Mucosa of rectum (tissue), 2 donors: ENCODE data around the gene MASP1.

Experiments
- H3K27ac ChIP-seq, 2 donors: one replicate each; pipeline ENCODE4 v1.7.0; 2013; ENCODE audit warnings: inconsistent platforms in 2 of 2, low read depth in 2 of 2, low read length in 2 of 2
- H3K27me3 ChIP-seq, 2 donors: one replicate each; pipeline ENCODE4 v1.7.0; 2013; ENCODE audit warnings: low read length in 2 of 2; ENCODE audit not compliant: control insufficient read depth in 2 of 2, insufficient read depth in 2 of 2
- H3K36me3 ChIP-seq, 2 donors: one replicate each; pipeline ENCODE4 v1.7.0; 2013; ENCODE audit warnings: low read length in 2 of 2; ENCODE audit not compliant: control insufficient read depth in 2 of 2, insufficient read depth in 2 of 2
- H3K4me1 ChIP-seq, 2 donors: one replicate each; pipeline ENCODE4 v1.7.0; 2013; ENCODE audit warnings: low read length in 2 of 2, mild to moderate bottlenecking in 1 of 2; ENCODE audit not compliant: control insufficient read depth in 2 of 2, insufficient read depth in 2 of 2
- H3K4me3 ChIP-seq, 2 donors: one replicate each; pipeline ENCODE4 v1.7.0; 2013; ENCODE audit warnings: low read length in 2 of 2
- H3K9ac ChIP-seq, 2 donors: one replicate each; pipeline ENCODE4 v1.7.0; 2013; ENCODE audit warnings: low read length in 2 of 2, low read depth in 1 of 2, mild to moderate bottlenecking in 1 of 2
- H3K9me3 ChIP-seq, 2 donors: one replicate each; pipeline ENCODE4 v1.7.0; 2013; ENCODE audit warnings: low read length in 2 of 2; ENCODE audit not compliant: control insufficient read depth in 2 of 2
- donor health status: healthy.
- donor health status: Normal muscosa, but diverticular disease.

The MASP1 gene

GRCh38 chr3:187197335-187197649 lies 94.2 kb downstream of the MASP1 start, which contains the start of gene RTP1:
TSS of gene RTP1 (plus strand) at chr3:187197486. CDS start at chr3:187197516, 30 bp downstream.
- no peaks in the 10 kb centered on the region for H3K36me3 ChIP-seq
- no peak within 1 kb of the TSS for H3K9ac ChIP-seq
- no peaks in the 10 kb centered on the region for H3K9me3 ChIP-seq
- H3K4me1 ChIP-seq, result no peaks in the 10 kb centered on the region
- H3K27me3 ChIP-seq, result peaks cover 0 to 7% of the 10 kb centered on the region in 2 donors
- H3K4me3 ChIP-seq, result no peak within 1 kb of the TSS
- no peak within 1 kb of the TSS for H3K27ac ChIP-seq

GRCh38 chr3:187196573-187197334 lies 94.8 kb downstream of the MASP1 start:
- Histone ChIP-seq H3K27ac (no peak overlapping the region), H3K4me1 (no peaks in the 10 kb centered on the region), H3K9ac (no peak overlapping the region), H3K4me3 (no peak overlapping the region), H3K36me3 (no peaks in the 10 kb centered on the region), H3K9me3 (no peaks in the 10 kb centered on the region), H3K27me3 (peaks cover 0 to 7% of the 10 kb centered on the region in 2 donors)

- no peak overlapping the region for H3K4me3 ChIP-seq
- H3K27me3 ChIP-seq, result peaks cover 0 to 4% of the 10 kb centered on the region in 2 donors
- H3K9me3 ChIP-seq, result no peaks in the 10 kb centered on the region
- no peaks in the 10 kb centered on the region for H3K36me3 ChIP-seq
- H3K9ac ChIP-seq, result no peak overlapping the region
- H3K27ac ChIP-seq, result no peak overlapping the region
- no peaks in the 10 kb centered on the region for H3K4me1 ChIP-seq
These were observed 98.4 kb downstream of the MASP1 start for GRCh38 chr3:187193181-187193580.

GRCh38 chr3:187191271-187191670 lies 100.3 kb downstream of the MASP1 start:
- no peak overlapping the region for H3K27ac ChIP-seq
- no peaks in the 10 kb centered on the region for H3K9me3 ChIP-seq
- H3K36me3 ChIP-seq, result no peaks in the 10 kb centered on the region
- H3K4me1 ChIP-seq, result no peaks in the 10 kb centered on the region
- H3K27me3 ChIP-seq, result peaks cover 2 to 4% of the 10 kb centered on the region in 2 donors
- no peak overlapping the region for H3K9ac ChIP-seq
- H3K4me3 ChIP-seq, result no peak overlapping the region

- no peak overlapping the region for H3K27ac ChIP-seq
- H3K4me1 ChIP-seq, result no peaks in the 10 kb centered on the region
- peaks cover 2 to 4% of the 10 kb centered on the region in 2 donors for H3K27me3 ChIP-seq
These were observed 102.6 kb downstream of the MASP1 start for GRCh38 chr3:187188931-187189330.

GRCh38 chr3:187186801-187187421 lies 104.6 kb downstream of the MASP1 start:
- no peak overlapping the region for H3K4me3 ChIP-seq
- H3K27ac ChIP-seq, result peak overlapping the region; percentile 26 to 42
- H3K36me3 ChIP-seq, result no peaks in the 10 kb centered on the region

More at GRCh38 chr3:187188931-187189330, 102.6 kb downstream of the MASP1 start:
- Histone ChIP-seq H3K9me3 (no peaks in the 10 kb centered on the region), H3K9ac (no peak overlapping the region), H3K4me3 (no peak overlapping the region), H3K36me3 (no peaks in the 10 kb centered on the region)

GRCh38 chr3:187186375-187186774 lies 105.2 kb downstream of the MASP1 start:
- Histone ChIP-seq H3K36me3 (no peaks in the 10 kb centered on the region), H3K9ac (no peak overlapping the region), H3K4me3 (no peak overlapping the region), H3K4me1 (no peaks in the 10 kb centered on the region), H3K27me3 (peaks cover 0 to 4% of the 10 kb centered on the region in 2 donors), H3K9me3 (no peaks in the 10 kb centered on the region), H3K27ac (peak overlapping the region in 1 of 2 donors; percentile 15)

More at GRCh38 chr3:187186801-187187421, 104.6 kb downstream of the MASP1 start:
- Histone ChIP-seq H3K9ac (no peak overlapping the region), H3K27me3 (peaks cover 0 to 4% of the 10 kb centered on the region in 2 donors), H3K9me3 (no peaks in the 10 kb centered on the region), H3K4me1 (no peaks in the 10 kb centered on the region)

- Histone ChIP-seq H3K9me3 (no peaks in the 10 kb centered on the region), H3K4me1 (no peaks in the 10 kb centered on the region), H3K27ac (no peak overlapping the region), H3K9ac (no peak overlapping the region), H3K36me3 (no peaks in the 10 kb centered on the region), H3K4me3 (no peak overlapping the region), H3K27me3 (peaks cover 0 to 4% of the 10 kb centered on the region in 2 donors)
These were observed 105.8 kb downstream of the MASP1 start for GRCh38 chr3:187185759-187186158.
